PC-3 (cell line): Measurements from ENCODE around the gene AATF.

ENCODE experiments used
- CTCF ChIP-seq: fragments of 300-600 bp; sonication (generic); conservative IDR thresholded peaks from 2 replicates; pipeline ENCODE4 v1.5.1; 2017; ENCODE audit warnings: antibody characterized with exemption, low read depth, mild to moderate bottlenecking, low read length
- EZH2 ChIP-seq: fragments of 300-600 bp; sonication (generic); IDR thresholded peaks from one replicate; pipeline ENCODE4 v1.6.1; 2017; ENCODE audit warnings: antibody characterized with exemption, mild to moderate bottlenecking, low read length; ENCODE audit not compliant: unreplicated experiment
- EZH2phosphoT487 ChIP-seq: fragments of 300-600 bp; sonication (generic); IDR thresholded peaks from 2 replicates; pipeline ENCODE4 v1.6.1; 2018; ENCODE audit warnings: mild to moderate bottlenecking, antibody characterized with exemption, low read length, borderline replicate concordance

GRCh38 chr17:36942019-36942599, 6.6 kb upstream of the AATF start:
- TF ChIP-seq CTCF, result no peak
- TF ChIP-seq EZH2, result no peak
- TF ChIP-seq EZH2phosphoT487, result no peak
